ENCODE measurements around the gene NAGLU.

The NAGLU gene

GRCh38 chr17:42508426-42509165 lies 27.4 kb upstream of the NAGLU start:
- no peak for TF ChIP-seq CTCF (IDR thresholded peaks at IDR 0.05)

- no peak for TF ChIP-seq CTCF (IDR thresholded peaks at IDR 0.05)
These were observed 26.6 kb upstream of the NAGLU start for GRCh38 chr17:42509409-42509808.

GRCh38 chr17:42509841-42510240 lies 26.2 kb upstream of the NAGLU start:
- TF ChIP-seq CTCF (IDR thresholded peaks at IDR 0.05), result no peak

- TF ChIP-seq CTCF (IDR thresholded peaks at IDR 0.05), result no peak
These were observed 23.8 kb upstream of the NAGLU start for GRCh38 chr17:42512246-42512645.

GRCh38 chr17:42512733-42513251 lies 23.2 kb upstream of the NAGLU start:
- no peak for TF ChIP-seq CTCF (IDR thresholded peaks at IDR 0.05)

- no peak for TF ChIP-seq CTCF (IDR thresholded peaks at IDR 0.05)
These were observed 22.4 kb upstream of the NAGLU start for GRCh38 chr17:42513686-42514085.

GRCh38 chr17:42514279-42514678 lies 21.8 kb upstream of the NAGLU start:
- TF ChIP-seq CTCF (IDR thresholded peaks at IDR 0.05), result no peak

All from LNCAP (cell line).